Right renal pelvis (tissue), 4 donors: Measurements from ENCODE around the gene SIRT7. TPM values are rescaled to one million over a fixed set of nuclear protein-coding genes. Genes with fewer than 3 reads are reported as not detected.
A peak's percentile ranks its signal among the peaks of the same experiment; 100 is the strongest.

Experiments
- DNase-seq, 4 donors: peaks; one replicate each; pipeline ENCODE4 v3.0.0-alpha.2; 2013; ENCODE audit warnings: low read depth in 4 of 4, low spot score in 3 of 4, missing footprints in 1 of 4
- polyA plus RNA-seq, 4 donors: library from polyadenylated mRNA; unstranded; fragments of 120-200 nt; gene quantifications; one replicate each; pipeline ENCODE4 v1.2.1, GENCODE V29; 2013; ENCODE audit not compliant: insufficient read length in 4 of 4

Gene SIRT7, protein sequence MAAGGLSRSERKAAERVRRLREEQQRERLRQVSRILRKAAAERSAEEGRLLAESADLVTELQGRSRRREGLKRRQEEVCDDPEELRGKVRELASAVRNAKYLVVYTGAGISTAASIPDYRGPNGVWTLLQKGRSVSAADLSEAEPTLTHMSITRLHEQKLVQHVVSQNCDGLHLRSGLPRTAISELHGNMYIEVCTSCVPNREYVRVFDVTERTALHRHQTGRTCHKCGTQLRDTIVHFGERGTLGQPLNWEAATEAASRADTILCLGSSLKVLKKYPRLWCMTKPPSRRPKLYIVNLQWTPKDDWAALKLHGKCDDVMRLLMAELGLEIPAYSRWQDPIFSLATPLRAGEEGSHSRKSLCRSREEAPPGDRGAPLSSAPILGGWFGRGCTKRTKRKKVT
- polyA plus RNA-seq: 10 to 100 TPM; 11.4 to 15.0 (median 13.1) TPM

- DNase-seq: peak in 1 of 4 donors; percentile 54
These were observed at the start of gene SIRT7 for GRCh38 chr17:81917565-81918332. SIRT7 (minus strand) TSS chr17:81918176; CDS start chr17:81918131, 45 bp downstream.

- DNase-seq: no peak
These were observed 49.2 kb upstream of the SIRT7 start for GRCh38 chr17:81967244-81967532.

- DNase-seq: no peak
These were observed 48.6 kb upstream of the SIRT7 start for GRCh38 chr17:81966343-81967243.

DNA sequence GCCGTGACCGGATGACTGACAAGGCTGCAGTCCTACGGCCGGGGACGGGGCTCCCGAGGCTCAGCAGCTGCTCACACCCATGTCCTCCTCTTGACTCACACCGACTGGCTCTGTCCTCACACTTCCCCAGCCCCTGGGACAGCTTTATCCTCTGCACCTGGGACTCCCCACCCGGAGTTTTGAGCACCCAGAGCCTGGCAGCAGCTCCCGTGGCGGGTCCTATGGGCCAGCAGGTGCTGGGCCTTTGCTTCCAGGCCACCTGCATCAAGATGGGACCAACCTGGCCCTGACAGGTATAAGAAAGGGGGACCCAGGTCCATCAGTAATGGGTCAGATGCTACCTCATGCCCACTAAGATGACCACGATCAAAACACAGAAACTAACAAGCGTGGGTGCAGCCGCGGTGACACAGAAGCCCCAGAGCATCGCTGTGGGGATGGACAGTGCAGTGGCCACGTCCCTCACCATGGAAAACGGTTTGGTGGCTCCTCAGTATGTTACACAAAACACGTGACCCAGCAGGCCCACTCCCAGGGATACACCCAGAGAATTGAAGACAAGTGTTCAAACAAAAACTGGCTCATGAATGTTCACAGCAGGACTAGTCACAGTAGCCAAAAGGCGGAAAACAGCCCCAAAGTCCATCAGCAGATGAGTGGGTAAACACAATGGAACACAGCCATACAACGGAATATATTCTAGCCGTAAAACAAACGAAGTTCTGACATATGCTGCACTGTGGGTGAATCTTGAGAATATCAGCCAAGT, 46.3 kb upstream of the SIRT7 start:
- no peak for DNase-seq

DNA sequence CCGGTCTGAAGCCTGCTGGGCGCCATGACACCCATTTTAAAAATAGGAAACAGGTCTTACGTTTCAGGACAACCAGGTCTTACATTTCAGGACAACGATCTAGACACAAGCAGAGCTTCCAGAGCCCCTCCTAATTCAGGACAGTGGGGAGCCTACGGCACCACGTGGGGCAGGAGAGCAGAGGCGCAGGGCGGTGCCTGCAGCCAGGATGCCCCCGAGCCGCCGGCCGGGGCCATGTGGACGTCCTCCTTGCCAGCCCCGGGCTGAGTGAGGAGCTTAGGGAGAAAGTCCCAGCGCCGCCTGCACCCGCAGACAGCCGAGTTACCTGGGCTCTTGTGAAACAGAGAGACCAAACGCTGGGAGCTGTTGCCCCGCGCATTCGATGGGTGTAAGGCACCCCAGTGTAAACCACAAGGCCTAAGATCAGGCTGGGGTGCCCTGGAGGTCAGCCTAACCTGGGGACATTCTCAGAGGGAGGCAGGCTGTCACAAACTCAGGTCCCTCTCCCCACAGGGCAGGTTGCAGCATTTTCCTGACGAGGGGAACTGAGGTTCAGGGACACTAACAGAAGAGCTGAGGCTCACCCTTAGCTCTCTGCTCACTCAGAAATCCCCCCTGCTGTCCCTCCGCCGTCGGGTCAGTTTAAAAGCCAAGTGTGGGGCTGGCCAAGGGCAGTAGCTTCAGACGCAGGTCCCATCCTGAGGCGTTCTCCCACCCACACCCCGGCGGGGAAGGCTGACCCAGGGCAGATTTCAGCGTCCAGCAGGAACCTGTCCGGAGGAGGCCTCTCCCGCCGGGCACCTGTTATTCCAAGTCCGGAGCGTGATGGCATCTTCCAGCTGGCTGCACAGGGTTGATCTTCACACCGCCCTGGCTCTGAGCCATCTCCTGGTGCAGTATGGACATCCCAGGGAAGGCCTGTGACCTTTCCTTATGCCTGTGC, 44.8 kb upstream of the SIRT7 start:
- no peak for DNase-seq

GRCh38 chr17:81961521-81962498, 43.8 kb upstream of the SIRT7 start:
- no peak for DNase-seq

DNA sequence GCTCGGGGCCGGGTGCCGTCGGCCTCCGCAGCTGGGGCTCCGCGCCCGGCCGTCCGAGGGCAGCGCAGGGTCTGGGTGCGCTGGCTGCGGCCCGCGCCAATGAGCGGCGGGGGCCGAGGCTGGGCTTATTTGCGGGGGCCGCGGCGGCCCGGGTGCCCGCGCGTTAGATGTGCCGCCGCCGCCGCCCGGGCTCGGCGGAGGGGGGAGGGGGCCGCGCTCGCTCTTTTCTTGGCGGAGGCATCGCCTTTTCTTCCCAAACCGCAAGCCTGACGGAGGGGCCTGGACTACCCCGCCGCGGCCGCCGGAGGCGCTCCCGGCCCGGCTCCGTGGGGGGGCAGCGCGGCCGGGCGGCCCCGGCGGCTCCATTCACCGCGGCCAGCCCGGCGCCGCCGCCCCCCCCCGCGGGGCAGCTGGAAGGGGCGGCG, 43.1 kb upstream of the SIRT7 start, which contains the start of gene NOTUM:
TSS of gene NOTUM (minus strand) at position 101 of the 425 bp plus-strand sequence. CDS start 278 bp downstream, outside the sequence.
- DNase-seq: no peak

DNA sequence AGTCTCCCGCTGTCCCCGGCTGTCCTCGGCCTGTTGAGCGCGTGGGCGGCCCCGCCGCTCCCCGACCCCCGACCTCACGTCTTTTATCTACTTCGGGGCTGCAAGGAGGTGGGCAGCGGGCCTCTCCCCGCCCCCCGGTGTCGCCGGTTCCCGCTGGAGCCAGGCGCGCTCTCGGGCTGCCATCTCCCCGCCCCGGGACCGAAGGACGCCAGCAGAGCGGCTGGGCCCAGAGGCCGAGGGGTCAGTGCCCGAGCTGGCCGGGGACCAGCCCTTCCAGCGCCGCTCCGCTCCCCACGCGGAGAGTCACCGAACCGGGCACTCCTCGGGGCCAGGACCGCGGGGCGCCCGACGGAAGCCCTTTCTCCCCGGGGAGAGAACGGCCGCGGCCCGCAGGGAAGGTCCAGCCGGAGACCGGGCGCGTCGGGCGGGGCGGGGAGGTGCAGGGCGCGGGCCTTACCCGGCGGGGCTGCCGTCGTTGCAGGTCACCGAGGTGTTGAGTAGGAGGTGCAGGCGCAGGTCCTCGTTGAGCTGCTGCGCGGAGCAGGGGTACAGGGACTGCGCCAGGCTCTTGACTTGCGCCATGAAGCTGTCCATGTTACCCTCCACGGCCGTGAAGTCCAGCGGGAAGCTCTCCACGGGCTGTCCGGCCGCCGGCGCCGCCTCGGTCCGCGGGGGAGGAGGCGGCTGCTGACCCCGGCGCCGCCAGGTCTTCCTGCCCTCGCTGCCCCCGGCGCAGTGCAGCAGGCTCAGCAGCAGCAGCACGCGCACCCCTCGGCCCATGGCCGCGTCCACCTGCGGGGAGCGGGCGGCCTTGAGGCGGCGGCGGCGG, 42.4 kb upstream of the SIRT7 start:
- no peak for DNase-seq

- DNase-seq: no peak
These were observed 41.6 kb upstream of the SIRT7 start for GRCh38 chr17:81959362-81960129.

GRCh38 chr17:81958633-81959342, 40.8 kb upstream of the SIRT7 start:
- no peak for DNase-seq

GRCh38 chr17:81957691-81958432, 39.9 kb upstream of the SIRT7 start:
- no peak for DNase-seq

- no peak for DNase-seq
These were observed 38.9 kb upstream of the SIRT7 start for GRCh38 chr17:81956607-81957589.

DNA sequence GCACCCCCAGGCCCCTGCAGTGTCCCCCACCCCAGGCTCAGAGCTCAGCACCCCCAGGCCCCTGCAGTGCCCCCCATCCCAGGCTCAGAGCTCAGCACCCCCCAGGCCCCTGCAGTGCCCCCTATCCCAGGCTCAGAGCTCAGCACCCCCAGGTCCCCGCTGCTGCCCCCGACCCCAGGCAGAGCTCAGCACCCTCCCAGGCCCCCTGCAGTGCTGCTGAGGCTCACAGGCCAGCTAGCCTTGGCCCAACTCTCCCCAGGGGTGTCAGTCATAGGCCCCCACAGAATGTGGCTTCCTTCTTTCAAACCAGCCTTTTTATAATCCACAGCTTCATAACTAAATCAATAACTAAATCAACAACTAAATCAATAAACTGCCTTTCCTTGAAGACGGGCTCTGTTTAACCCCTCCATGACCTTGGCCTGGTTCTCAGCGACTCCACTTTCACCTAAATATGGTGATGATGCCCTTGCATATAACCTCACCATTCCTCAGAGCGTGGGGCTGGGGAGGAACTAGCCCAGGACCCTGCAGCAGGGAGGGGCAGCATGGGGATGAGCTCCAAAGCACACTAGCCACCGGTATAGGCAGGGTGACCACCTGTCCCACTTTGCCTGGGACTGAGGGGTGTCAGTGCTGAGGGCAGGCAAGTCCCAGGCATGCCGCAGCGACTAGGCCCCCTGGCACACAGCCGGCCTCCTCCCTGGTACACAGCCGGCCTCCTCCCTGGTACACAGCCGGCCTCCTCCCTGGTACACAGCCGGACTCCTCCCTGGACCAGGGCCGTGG, 38.0 kb upstream of the SIRT7 start:
- DNase-seq: no peak
